ENCODE measurements around the gene SEMA3D. TPM values are rescaled to one million over a fixed set of nuclear protein-coding genes. Genes with fewer than 3 reads are reported as not detected.

SEMA3D gene
- total and polyA plus RNA-seq, 2 of the 13 experiments (the other 11 are each of a cell fraction or from before 2014, with no cell fraction given) = 0.07 TPM; not detected in 1

- TF ChIP-seq, protein P1, sequence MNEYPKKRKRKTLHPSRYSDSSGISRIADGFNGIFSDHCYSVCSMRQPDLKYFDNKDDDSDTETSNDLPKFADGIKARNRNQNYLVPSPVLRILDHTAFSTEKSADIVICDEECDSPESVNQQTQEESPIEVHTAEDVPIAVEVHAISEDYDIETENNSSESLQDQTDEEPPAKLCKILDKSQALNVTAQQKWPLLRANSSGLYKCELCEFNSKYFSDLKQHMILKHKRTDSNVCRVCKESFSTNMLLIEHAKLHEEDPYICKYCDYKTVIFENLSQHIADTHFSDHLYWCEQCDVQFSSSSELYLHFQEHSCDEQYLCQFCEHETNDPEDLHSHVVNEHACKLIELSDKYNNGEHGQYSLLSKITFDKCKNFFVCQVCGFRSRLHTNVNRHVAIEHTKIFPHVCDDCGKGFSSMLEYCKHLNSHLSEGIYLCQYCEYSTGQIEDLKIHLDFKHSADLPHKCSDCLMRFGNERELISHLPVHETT (CRISPR knock-in tag; conservative IDR thresholded peaks at IDR 0.05) = no peak
- TF ChIP-seq ZNF432 (CRISPR knock-in tag; IDR thresholded peaks at IDR 0.05; ENCODE audit: borderline replicate concordance) (no peak), PHB2 (IDR thresholded peaks at IDR 0.05; ENCODE audit: partially characterized antibody) (no peak)
Observed at GRCh38 chr7:85224171-85224570, 37.3 kb upstream of the SEMA3D start (continued).

DNA sequence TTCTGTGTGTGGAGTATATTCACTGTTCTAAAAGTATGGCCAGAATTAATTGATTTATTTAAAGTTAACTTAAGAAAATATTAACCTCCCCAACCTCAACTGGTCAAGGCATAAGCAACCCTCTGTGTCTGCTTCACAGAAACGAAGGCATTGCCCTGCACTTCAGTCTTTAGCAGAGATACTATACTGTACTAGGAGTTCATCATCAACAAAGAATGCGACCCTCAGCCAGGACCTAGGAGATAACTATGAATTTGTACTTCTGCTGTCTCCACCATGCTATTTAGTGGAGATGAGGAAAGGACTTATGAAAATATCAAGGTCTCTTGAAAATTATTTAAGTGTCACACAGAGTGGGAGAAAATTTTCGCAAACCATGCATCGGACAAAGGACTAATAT is 35.7 kb upstream of the SEMA3D start:
- Histone ChIP-seq H4K20me1 (ENCODE audit: insufficient read depth, low read length) (no peaks in the 10 kb centered on the region), H3K9ac (ENCODE audit: insufficient read depth, low read depth, low read length) (no peak overlapping the region), H3K36me3 (replicated peaks in 1 of 2; ENCODE audit: control insufficient read depth in 1 of 2, insufficient read depth in 2 of 2, low read length in 2 of 2) (no peaks in the 10 kb centered on the region), H3K79me2 (ENCODE audit: insufficient read depth, low read length) (no peaks in the 10 kb centered on the region), H3K27me3 (ENCODE audit: control insufficient read depth in 1 of 2, insufficient read depth in 2 of 2, low read length in 2 of 2) (no peaks in the 10 kb centered on the region), H3K27ac (ENCODE audit: extremely low read length, insufficient read depth, low read length) (no peak overlapping the region), H3K9me3 (ENCODE audit: low read length) (no peaks in the 10 kb centered on the region), H2AFZ (ENCODE audit: low read length) (no peak overlapping the region), H3K4me1 (ENCODE audit: insufficient read depth, low read length) (no peaks in the 10 kb centered on the region), H3K4me2 (ENCODE audit: low read depth, low read length) (no peak overlapping the region), H3K4me3 (replicated peaks in 1 of 3; ENCODE audit: insufficient read depth in 1 of 3, low read depth in 2 of 3, low read length in 3 of 3) (no peak overlapping the region)
- no peak for DNase-seq (ENCODE audit: low spot score)
- ChIA-PET CTCF (ENCODE audit: low intra/inter-chr PET ratio, low total read pairs) (no interaction called here), POLR2A (no interaction called here)
- WGBS (ENCODE audit: low lambda C conversion rate) = 17% methylated on average over 4 of the region's 4 CpGs
- in situ Hi-C loops (cut with HindIII; ENCODE audit: extremely low pct_ligation_motif_present, low pct_unique_long_range_greater_than_20kb) (no loop called here), intact Hi-C loops (cut with micrococcal nuclease; ENCODE audit: unreplicated experiment) (no loop called here)
- no peak for FAIRE-seq
- BruUV-seq (replicated peaks) = no TSS peak
- ATAC-seq = no peak
- TF ChIP-seq CAMTA2 (CRISPR knock-in tag; IDR thresholded peaks at IDR 0.05; ENCODE audit: borderline replicate concordance) = no peak
- TF ChIP-seq SMAD3 (CRISPR knock-in tag; IDR thresholded peaks at IDR 0.05) = no peak
- TF ChIP-seq, protein P2, sequence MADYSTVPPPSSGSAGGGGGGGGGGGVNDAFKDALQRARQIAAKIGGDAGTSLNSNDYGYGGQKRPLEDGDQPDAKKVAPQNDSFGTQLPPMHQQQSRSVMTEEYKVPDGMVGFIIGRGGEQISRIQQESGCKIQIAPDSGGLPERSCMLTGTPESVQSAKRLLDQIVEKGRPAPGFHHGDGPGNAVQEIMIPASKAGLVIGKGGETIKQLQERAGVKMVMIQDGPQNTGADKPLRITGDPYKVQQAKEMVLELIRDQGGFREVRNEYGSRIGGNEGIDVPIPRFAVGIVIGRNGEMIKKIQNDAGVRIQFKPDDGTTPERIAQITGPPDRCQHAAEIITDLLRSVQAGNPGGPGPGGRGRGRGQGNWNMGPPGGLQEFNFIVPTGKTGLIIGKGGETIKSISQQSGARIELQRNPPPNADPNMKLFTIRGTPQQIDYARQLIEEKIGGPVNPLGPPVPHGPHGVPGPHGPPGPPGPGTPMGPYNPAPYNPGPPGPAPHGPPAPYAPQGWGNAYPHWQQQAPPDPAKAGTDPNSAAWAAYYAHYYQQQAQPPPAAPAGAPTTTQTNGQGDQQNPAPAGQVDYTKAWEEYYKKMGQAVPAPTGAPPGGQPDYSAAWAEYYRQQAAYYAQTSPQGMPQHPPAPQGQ (CRISPR knock-in tag; IDR thresholded peaks at IDR 0.05; ENCODE audit: borderline replicate concordance) = no peak
